ENCODE results near the gene PPFIA4. TPM values are rescaled to one million over a fixed set of nuclear protein-coding genes. Genes with fewer than 3 reads are reported as not detected.

Gene PPFIA4
- total RNA-seq, 4 donors from 2014 or later: under 0.01 to 24.6 (median 0.30) TPM

- no peaks in the 10 kb centered on the region for H3K9me3 ChIP-seq
- TF ChIP-seq CTCF (IDR thresholded peaks at IDR 0.05): no peak
- TF ChIP-seq EP300 (IDR thresholded peaks at IDR 0.05): no peak
- no peak for TF ChIP-seq POLR2A (IDR thresholded peaks at IDR 0.05)
- WGBS, 2 donors: 69 to 74% methylated on average over 7 of the region's 7 CpGs
Measured at GRCh38 chr1:202987255-202987654, 39.0 kb upstream of the PPFIA4 start.

GRCh38 chr1:202987922-202988583, 38.2 kb upstream of the PPFIA4 start:
- no peak overlapping the region for H3K27ac ChIP-seq
- H3K27me3 ChIP-seq: peaks cover 0 to under 1% of the 10 kb centered on the region in 2 donors
- H3K4me1 ChIP-seq: no peaks in the 10 kb centered on the region
- 48 to 68% methylated on average over 5 of the region's 5 CpGs for WGBS, 2 donors
- no peaks in the 10 kb centered on the region for H3K9me3 ChIP-seq
- no peak for TF ChIP-seq EP300 (IDR thresholded peaks at IDR 0.05)
- no peak for TF ChIP-seq POLR2A (IDR thresholded peaks at IDR 0.05)
- no peak for TF ChIP-seq CTCF (IDR thresholded peaks at IDR 0.05)
- no peaks in the 10 kb centered on the region for H3K36me3 ChIP-seq
- no peak for DNase-seq (ENCODE audit: low spot score in 2 of 2)
- no peak overlapping the region for H3K4me3 ChIP-seq

More at GRCh38 chr1:202987255-202987654, 39.0 kb upstream of the PPFIA4 start:
- H3K27ac ChIP-seq: no peak overlapping the region
- no peak overlapping the region for H3K4me3 ChIP-seq
- no peaks in the 10 kb centered on the region for H3K36me3 ChIP-seq
- DNase-seq (ENCODE audit: low spot score in 2 of 2): no peak
- no peaks in the 10 kb centered on the region for H3K4me1 ChIP-seq
- H3K27me3 ChIP-seq: no peaks in the 10 kb centered on the region

- Histone ChIP-seq H3K27ac (no peak overlapping the region), H3K9me3 (no peaks in the 10 kb centered on the region), H3K27me3 (peaks cover 0 to 19% of the 10 kb centered on the region in 2 donors), H3K4me1 (no peaks in the 10 kb centered on the region), H3K4me3 (no peak overlapping the region), H3K36me3 (no peaks in the 10 kb centered on the region)
- DNase-seq (ENCODE audit: low spot score in 2 of 2): no peak
- 74 to 82% methylated on average over 2 of the region's 2 CpGs for whole genome bisulfite sequencing, 2 donors
- TF ChIP-seq EP300 (IDR thresholded peaks at IDR 0.05) (no peak), CTCF (IDR thresholded peaks at IDR 0.05) (no peak), POLR2A (IDR thresholded peaks at IDR 0.05) (no peak)
Measured at GRCh38 chr1:202989879-202990278, 36.4 kb upstream of the PPFIA4 start.

- Histone ChIP-seq H3K27ac (no peak overlapping the region), H3K27me3 (peaks cover 0 to 30% of the 10 kb centered on the region in 2 donors), H3K9me3 (no peaks in the 10 kb centered on the region), H3K4me1 (no peaks in the 10 kb centered on the region), H3K4me3 (no peak overlapping the region), H3K36me3 (no peaks in the 10 kb centered on the region)
- DNase-seq (ENCODE audit: low spot score in 2 of 2): no peak
- TF ChIP-seq POLR2A (IDR thresholded peaks at IDR 0.05) (no peak), EP300 (IDR thresholded peaks at IDR 0.05) (no peak), CTCF (IDR thresholded peaks at IDR 0.05) (no peak)
Measured at GRCh38 chr1:202991112-202991511, 35.2 kb upstream of the PPFIA4 start.

- no peak for DNase-seq (ENCODE audit: low spot score in 2 of 2)
- H3K36me3 ChIP-seq: no peaks in the 10 kb centered on the region
- TF ChIP-seq CTCF (IDR thresholded peaks at IDR 0.05) (no peak), POLR2A (IDR thresholded peaks at IDR 0.05) (no peak), EP300 (IDR thresholded peaks at IDR 0.05) (no peak)
- H3K27me3 ChIP-seq: peaks cover 0 to 43% of the 10 kb centered on the region in 2 donors
- 67 to 71% methylated on average over 3 of the region's 3 CpGs for WGBS, 2 donors
- peaks cover 0 to 4% (median 0%) of the 10 kb centered on the region in 4 donors for H3K4me1 ChIP-seq
- no peak overlapping the region for H3K27ac ChIP-seq
- H3K9me3 ChIP-seq: no peaks in the 10 kb centered on the region
- no peak overlapping the region for H3K4me3 ChIP-seq
Measured at GRCh38 chr1:202994756-202995155, 31.5 kb upstream of the PPFIA4 start.
